ENCODE data around the gene MGRN1.

DNA sequence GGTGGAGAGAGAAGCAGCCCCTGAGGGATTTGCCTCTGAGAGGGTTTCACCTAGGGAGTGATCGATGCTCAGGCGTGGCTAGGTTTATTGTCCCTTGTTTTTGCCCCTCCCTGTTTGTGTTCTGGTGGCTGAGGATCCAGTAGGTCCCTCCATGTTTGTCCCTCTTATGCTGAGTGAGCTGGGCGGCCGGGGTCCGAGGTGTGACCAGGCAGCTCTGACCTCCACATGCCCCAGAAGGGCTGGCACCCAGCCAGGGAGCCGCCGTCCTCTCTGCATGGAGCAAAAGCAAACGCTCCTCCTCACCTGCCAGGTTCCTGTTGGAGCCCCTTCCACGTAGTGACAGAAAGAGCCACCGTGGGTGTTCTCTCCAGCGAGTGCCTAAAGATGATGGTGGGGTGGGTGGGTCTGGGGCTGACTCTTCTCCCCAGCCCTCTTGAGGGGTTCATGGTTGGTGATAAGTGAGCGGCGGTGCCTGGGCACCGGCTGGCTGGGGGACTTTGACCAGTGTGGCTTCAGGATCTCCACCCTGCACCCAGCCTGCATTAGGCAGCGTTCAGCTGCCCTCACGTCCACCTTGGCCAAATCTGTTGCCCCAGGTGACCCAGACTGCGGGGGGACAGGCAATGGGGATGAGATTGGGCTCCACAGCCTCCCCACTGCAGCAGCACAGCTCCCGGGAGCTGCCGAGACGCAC, 54.7 kb downstream of the MGRN1 start:
- TF ChIP-seq, protein P1, sequence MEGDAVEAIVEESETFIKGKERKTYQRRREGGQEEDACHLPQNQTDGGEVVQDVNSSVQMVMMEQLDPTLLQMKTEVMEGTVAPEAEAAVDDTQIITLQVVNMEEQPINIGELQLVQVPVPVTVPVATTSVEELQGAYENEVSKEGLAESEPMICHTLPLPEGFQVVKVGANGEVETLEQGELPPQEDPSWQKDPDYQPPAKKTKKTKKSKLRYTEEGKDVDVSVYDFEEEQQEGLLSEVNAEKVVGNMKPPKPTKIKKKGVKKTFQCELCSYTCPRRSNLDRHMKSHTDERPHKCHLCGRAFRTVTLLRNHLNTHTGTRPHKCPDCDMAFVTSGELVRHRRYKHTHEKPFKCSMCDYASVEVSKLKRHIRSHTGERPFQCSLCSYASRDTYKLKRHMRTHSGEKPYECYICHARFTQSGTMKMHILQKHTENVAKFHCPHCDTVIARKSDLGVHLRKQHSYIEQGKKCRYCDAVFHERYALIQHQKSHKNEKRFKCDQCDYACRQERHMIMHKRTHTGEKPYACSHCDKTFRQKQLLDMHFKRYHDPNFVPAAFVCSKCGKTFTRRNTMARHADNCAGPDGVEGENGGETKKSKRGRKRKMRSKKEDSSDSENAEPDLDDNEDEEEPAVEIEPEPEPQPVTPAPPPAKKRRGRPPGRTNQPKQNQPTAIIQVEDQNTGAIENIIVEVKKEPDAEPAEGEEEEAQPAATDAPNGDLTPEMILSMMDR (conservative IDR thresholded peaks at IDR 0.05 in 1 of 2, IDR thresholded peaks at IDR 0.05 in 1 of 2; ENCODE audit: extremely low read depth in 1 of 2, insufficient read depth in 1 of 2, low read depth in 1 of 2, low read length in 2 of 2), result no peak
- TF ChIP-seq EZH2 (IDR thresholded peaks at IDR 0.05; ENCODE audit: borderline replicate concordance, low read length), result no peak

Data from mammary epithelial cell (primary cell).